Measurements from ENCODE around the gene C10orf105.

- TF ChIP-seq, protein P1, sequence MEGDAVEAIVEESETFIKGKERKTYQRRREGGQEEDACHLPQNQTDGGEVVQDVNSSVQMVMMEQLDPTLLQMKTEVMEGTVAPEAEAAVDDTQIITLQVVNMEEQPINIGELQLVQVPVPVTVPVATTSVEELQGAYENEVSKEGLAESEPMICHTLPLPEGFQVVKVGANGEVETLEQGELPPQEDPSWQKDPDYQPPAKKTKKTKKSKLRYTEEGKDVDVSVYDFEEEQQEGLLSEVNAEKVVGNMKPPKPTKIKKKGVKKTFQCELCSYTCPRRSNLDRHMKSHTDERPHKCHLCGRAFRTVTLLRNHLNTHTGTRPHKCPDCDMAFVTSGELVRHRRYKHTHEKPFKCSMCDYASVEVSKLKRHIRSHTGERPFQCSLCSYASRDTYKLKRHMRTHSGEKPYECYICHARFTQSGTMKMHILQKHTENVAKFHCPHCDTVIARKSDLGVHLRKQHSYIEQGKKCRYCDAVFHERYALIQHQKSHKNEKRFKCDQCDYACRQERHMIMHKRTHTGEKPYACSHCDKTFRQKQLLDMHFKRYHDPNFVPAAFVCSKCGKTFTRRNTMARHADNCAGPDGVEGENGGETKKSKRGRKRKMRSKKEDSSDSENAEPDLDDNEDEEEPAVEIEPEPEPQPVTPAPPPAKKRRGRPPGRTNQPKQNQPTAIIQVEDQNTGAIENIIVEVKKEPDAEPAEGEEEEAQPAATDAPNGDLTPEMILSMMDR (optimal IDR thresholded peaks at IDR 0.05 in 1 of 3, IDR thresholded peaks at IDR 0.05 in 1 of 3, conservative IDR thresholded peaks at IDR 0.05 in 1 of 3; ENCODE audit: extremely low read depth in 1 of 3, insufficient read depth in 2 of 3, low read length in 3 of 3) = no peak
- no peak for TF ChIP-seq EZH2 (IDR thresholded peaks at IDR 0.05; ENCODE audit: low read length)
Observed at GRCh38 chr10:71721313-71721712, 1.7 kb upstream of the C10orf105 start.

All from keratinocyte (primary cell).